ENCODE measurements around the gene SHISA6. TPM values are rescaled to one million over a fixed set of nuclear protein-coding genes. Genes with fewer than 3 reads are reported as not detected.

Gene SHISA6
- polyA plus RNA-seq, 1 donor from 2014 or later = 1.8 TPM

GRCh38 chr17:11582217-11582616, 341.2 kb downstream of the SHISA6 start:
- no peaks in the 10 kb centered on the region for H3K79me2 ChIP-seq (replicated peaks; ENCODE audit: insufficient read depth, low read length)
- no peaks in the 10 kb centered on the region for H4K20me1 ChIP-seq (ENCODE audit: insufficient read depth)
- no peak overlapping the region for H2AFZ ChIP-seq (ENCODE audit: low read depth, low read length)
- no peak overlapping the region for H3K4me3 ChIP-seq (ENCODE audit: low read length)
- no peaks in the 10 kb centered on the region for H3K9me2 ChIP-seq (ENCODE audit: insufficient read depth, low read length)
- no peaks in the 10 kb centered on the region for H3K36me3 ChIP-seq (ENCODE audit: insufficient read depth, low read length)
- TF ChIP-seq CTCF (IDR thresholded peaks at IDR 0.05; ENCODE audit: poor library complexity, severe bottlenecking) (no peak), EZH2 (IDR thresholded peaks at IDR 0.05; ENCODE audit: borderline replicate concordance, insufficient read depth, low read length, poor library complexity, severe bottlenecking) (no peak), REST (IDR thresholded peaks at IDR 0.05; ENCODE audit: borderline replicate concordance) (no peak), TAF1 (IDR thresholded peaks at IDR 0.05; ENCODE audit: low read depth) (no peak)
- no peaks in the 10 kb centered on the region for H3K9me3 ChIP-seq (ENCODE audit: low read length)
- H3K4me2 ChIP-seq (ENCODE audit: low read length) = no peak overlapping the region
- H3K27me3 ChIP-seq (ENCODE audit: insufficient read depth, low read depth, low read length) = no peaks in the 10 kb centered on the region
- H3K9ac ChIP-seq (ENCODE audit: low read length) = no peak overlapping the region
- no peak overlapping the region for H3K27ac ChIP-seq (ENCODE audit: low read length)
- no peaks in the 10 kb centered on the region for H3F3A ChIP-seq (ENCODE audit: insufficient read depth, low read length, poor library complexity, severe bottlenecking)

- H3F3A ChIP-seq (ENCODE audit: insufficient read depth, low read length, poor library complexity, severe bottlenecking) = no peaks in the 10 kb centered on the region
- no peak overlapping the region for H3K27ac ChIP-seq (ENCODE audit: low read length)
- H3K4me3 ChIP-seq (ENCODE audit: low read length) = no peak overlapping the region
- H4K20me1 ChIP-seq (ENCODE audit: insufficient read depth) = no peaks in the 10 kb centered on the region
- H3K79me2 ChIP-seq (replicated peaks; ENCODE audit: insufficient read depth, low read length) = no peaks in the 10 kb centered on the region
- H3K36me3 ChIP-seq (ENCODE audit: insufficient read depth, low read length) = no peaks in the 10 kb centered on the region
- H2AFZ ChIP-seq (ENCODE audit: low read depth, low read length) = no peak overlapping the region
- no peak overlapping the region for H3K4me2 ChIP-seq (ENCODE audit: low read length)
- no peaks in the 10 kb centered on the region for H3K9me3 ChIP-seq (ENCODE audit: low read length)
- no peaks in the 10 kb centered on the region for H3K27me3 ChIP-seq (ENCODE audit: insufficient read depth, low read depth, low read length)
- TF ChIP-seq REST (IDR thresholded peaks at IDR 0.05; ENCODE audit: borderline replicate concordance) = no peak
- no peak for TF ChIP-seq TAF1 (IDR thresholded peaks at IDR 0.05; ENCODE audit: low read depth)
- no peak for TF ChIP-seq POLR2AphosphoS5 (IDR thresholded peaks at IDR 0.05)
- TF ChIP-seq CTCF (IDR thresholded peaks at IDR 0.05; ENCODE audit: poor library complexity, severe bottlenecking) = no peak
- TF ChIP-seq RAD21 (conservative IDR thresholded peaks at IDR 0.05) = no peak
- no peak for TF ChIP-seq EP300 (conservative IDR thresholded peaks at IDR 0.05; ENCODE audit: poor library complexity, severe bottlenecking)
- no peak for TF ChIP-seq SMC3 (conservative IDR thresholded peaks at IDR 0.05; ENCODE audit: poor library complexity)
- no peak for TF ChIP-seq EZH2 (IDR thresholded peaks at IDR 0.05; ENCODE audit: borderline replicate concordance, insufficient read depth, low read length, poor library complexity, severe bottlenecking)
- no peak for TF ChIP-seq MXI1 (conservative IDR thresholded peaks at IDR 0.05; ENCODE audit: poor library complexity, severe bottlenecking)
- H3K9me2 ChIP-seq (ENCODE audit: insufficient read depth, low read length) = no peaks in the 10 kb centered on the region
- H3K9ac ChIP-seq (ENCODE audit: low read length) = no peak overlapping the region
Measured at GRCh38 chr17:11583306-11583992, 342.4 kb downstream of the SHISA6 start.
